Caco-2 (cell line): ENCODE measurements around the gene SIK3. TPM values are rescaled to one million over a fixed set of nuclear protein-coding genes. Genes with fewer than 3 reads are reported as not detected.

Experiments used
- BruUV-seq: library from RNA; stranded (reverse); fragments of 400-500 nt; replicated peaks from 2 replicates; lab custom pipeline; 2021; lab: Mats Ljungman, UMichigan
- CTCF ChIA-PET: fragments of 300-600 bp; sonication (Branson Sonifier 250); formaldehyde crosslinking; loops from one replicate; lab custom pipeline; 2022; ENCODE audit warnings: antibody characterized with exemption; lab: Charles Lee
- POLR2A ChIA-PET: fragments of 300-600 bp; sonication (Branson Sonifier 250); formaldehyde crosslinking; loops from one replicate; lab custom pipeline; 2022; ENCODE audit warnings: antibody characterized with exemption; lab: Charles Lee
- DNase-seq, 2 experiments: peaks; one replicate each; pipeline versions ENCODE4 v3.0.0 to v3.0.0-alpha.2; 2020 to 2022
- H3K27me3 ChIP-seq: replicated peaks from 2 replicates; pipeline ENCODE4 v1.6.0; 2011; ENCODE audit warnings: low read length; ENCODE audit not compliant: control insufficient read depth, insufficient read depth
- H3K36me3 ChIP-seq: 2 replicates; pipeline ENCODE4 v1.5.1; 2011; ENCODE audit warnings: low read length; ENCODE audit not compliant: control insufficient read depth, insufficient read depth
- H3K4me1 ChIP-seq: fragments of 250-450 bp; sonication (Bioruptor Pico); 2 replicates; pipeline ENCODE4 v1.5.1; 2020; ENCODE audit warnings: mild to moderate bottlenecking
- H3K4me3 ChIP-seq: 2 replicates; pipeline ENCODE4 v1.5.1; 2011; ENCODE audit warnings: low read depth, mild to moderate bottlenecking, control low read depth, low read length
- H3K9me3 ChIP-seq: fragments of 250-450 bp; sonication (Bioruptor Pico); 2 replicates; pipeline ENCODE4 v1.5.1; 2020; ENCODE audit warnings: mild to moderate bottlenecking, moderate library complexity
- H3K27ac Mint-ChIP-seq: one replicate; pipeline ENCODE4 v1.8.0; 2022; ENCODE audit warnings: mixed read lengths; ENCODE audit not compliant: unreplicated experiment
- H3K27me3 Mint-ChIP-seq: one replicate; pipeline ENCODE4 v1.8.0; 2022; ENCODE audit warnings: mixed read lengths; ENCODE audit not compliant: insufficient read depth, unreplicated experiment
- H3K36me3 Mint-ChIP-seq: one replicate; pipeline ENCODE4 v1.8.0; 2022; ENCODE audit warnings: mild to moderate bottlenecking, mixed read lengths; ENCODE audit not compliant: insufficient read depth, unreplicated experiment
- H3K4me1 Mint-ChIP-seq: one replicate; pipeline ENCODE4 v1.8.0; 2022; ENCODE audit warnings: low read depth, mixed read lengths; ENCODE audit not compliant: unreplicated experiment
- H3K4me3 Mint-ChIP-seq: one replicate; pipeline ENCODE4 v1.8.0; 2022; ENCODE audit warnings: mild to moderate bottlenecking, moderate library complexity, mixed read lengths; ENCODE audit not compliant: unreplicated experiment
- H3K9me3 Mint-ChIP-seq: one replicate; pipeline ENCODE4 v1.8.0; 2022; ENCODE audit warnings: mixed read lengths; ENCODE audit not compliant: unreplicated experiment
- intact Hi-C: fragments of 100-400 bp; cut with micrococcal nuclease; formaldehyde crosslinking; loops from one replicate; pipeline ENCODE4 v1.10.0; 2022; ENCODE audit not compliant: unreplicated experiment
- total RNA-seq: library from RNA; stranded (reverse); gene quantifications from 2 replicates; pipeline ENCODE4 v1.2.3, GENCODE V29; 2022
- TF ChIP-seq, protein P1 (sequence below), 2 experiments: fragments of 200-600 bp in 1 of 2; IDR thresholded peaks; 1 replicate in 1 of 2; 2 replicates in 1 of 2; pipeline versions ENCODE4 v1.5.1 to v1.8.0; 2011 to 2022; ENCODE audit warnings: antibody characterized with exemption in 1 of 2, control low read depth in 1 of 2, inconsistent platforms in 1 of 2, low read depth in 1 of 2, low read length in 1 of 2, mild to moderate bottlenecking in 1 of 2, moderate library complexity in 1 of 2; ENCODE audit not compliant: insufficient read depth in 1 of 2, severe bottlenecking in 1 of 2, unreplicated experiment in 1 of 2

Gene SIK3
- total RNA-seq, 1 experiment from 2014 or later = 65.7 TPM

DNA sequence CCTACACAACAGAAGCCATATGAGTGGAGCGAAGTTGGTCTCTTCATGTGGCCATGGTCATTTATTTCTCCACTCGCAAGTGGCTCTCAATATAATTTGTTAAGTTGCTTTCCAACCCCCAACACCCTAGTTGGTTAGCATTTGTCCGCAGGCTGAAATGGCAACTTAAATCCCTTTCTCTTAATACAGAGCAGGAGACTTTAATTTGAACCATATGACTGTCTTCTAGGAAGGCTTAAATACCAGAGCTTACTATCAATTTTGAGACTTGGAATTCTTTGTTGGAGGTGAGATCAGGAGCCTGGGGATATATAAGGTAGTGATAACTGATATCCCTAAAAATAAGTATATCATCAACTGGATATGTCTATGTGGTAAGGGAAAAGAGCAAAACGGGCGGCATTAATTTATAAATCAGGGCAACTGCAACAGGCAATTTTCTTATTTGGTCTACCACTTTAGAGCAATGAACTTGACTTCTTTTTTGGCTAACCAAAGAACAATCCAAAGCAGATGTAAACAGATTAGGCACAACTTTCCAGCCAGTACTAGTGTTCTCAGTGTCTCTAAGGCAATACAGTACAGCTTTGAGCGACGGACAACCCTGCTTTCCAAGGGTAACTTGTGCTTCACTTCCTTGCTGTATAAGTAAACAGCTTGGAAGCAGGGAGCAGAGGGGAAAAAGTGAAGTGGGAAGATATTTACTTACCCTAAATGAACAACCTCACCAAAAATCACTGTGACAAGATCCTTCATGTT lies 186.1 kb downstream of the SIK3 start:
- Mint-ChIP-seq H3K4me1 (peaks cover 17% of the 10 kb centered on the region), H3K36me3 (peaks cover 16% of the 10 kb centered on the region), H3K27ac (no peak overlapping the region), H3K27me3 (no peaks in the 10 kb centered on the region), H3K4me3 (no peak overlapping the region), H3K9me3 (no peaks in the 10 kb centered on the region)
- no peak overlapping the region for H3K4me3 ChIP-seq
- H3K36me3 ChIP-seq = no peaks in the 10 kb centered on the region
- ChIA-PET POLR2A (no interaction called here), CTCF (no interaction called here)
- intact Hi-C loops = no loop called here
- no peaks in the 10 kb centered on the region for H3K27me3 ChIP-seq
- TF ChIP-seq, protein P1, sequence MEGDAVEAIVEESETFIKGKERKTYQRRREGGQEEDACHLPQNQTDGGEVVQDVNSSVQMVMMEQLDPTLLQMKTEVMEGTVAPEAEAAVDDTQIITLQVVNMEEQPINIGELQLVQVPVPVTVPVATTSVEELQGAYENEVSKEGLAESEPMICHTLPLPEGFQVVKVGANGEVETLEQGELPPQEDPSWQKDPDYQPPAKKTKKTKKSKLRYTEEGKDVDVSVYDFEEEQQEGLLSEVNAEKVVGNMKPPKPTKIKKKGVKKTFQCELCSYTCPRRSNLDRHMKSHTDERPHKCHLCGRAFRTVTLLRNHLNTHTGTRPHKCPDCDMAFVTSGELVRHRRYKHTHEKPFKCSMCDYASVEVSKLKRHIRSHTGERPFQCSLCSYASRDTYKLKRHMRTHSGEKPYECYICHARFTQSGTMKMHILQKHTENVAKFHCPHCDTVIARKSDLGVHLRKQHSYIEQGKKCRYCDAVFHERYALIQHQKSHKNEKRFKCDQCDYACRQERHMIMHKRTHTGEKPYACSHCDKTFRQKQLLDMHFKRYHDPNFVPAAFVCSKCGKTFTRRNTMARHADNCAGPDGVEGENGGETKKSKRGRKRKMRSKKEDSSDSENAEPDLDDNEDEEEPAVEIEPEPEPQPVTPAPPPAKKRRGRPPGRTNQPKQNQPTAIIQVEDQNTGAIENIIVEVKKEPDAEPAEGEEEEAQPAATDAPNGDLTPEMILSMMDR (IDR thresholded peaks at IDR 0.05; ENCODE audit: insufficient read depth in 1 of 2, low read depth in 1 of 2, low read length in 1 of 2, severe bottlenecking in 1 of 2, unreplicated experiment in 1 of 2) = no peak
- no TSS peak for BruUV-seq
- DNase-seq = no peak
- no peaks in the 10 kb centered on the region for H3K9me3 ChIP-seq
- peaks cover 11% of the 10 kb centered on the region for H3K4me1 ChIP-seq

DNA sequence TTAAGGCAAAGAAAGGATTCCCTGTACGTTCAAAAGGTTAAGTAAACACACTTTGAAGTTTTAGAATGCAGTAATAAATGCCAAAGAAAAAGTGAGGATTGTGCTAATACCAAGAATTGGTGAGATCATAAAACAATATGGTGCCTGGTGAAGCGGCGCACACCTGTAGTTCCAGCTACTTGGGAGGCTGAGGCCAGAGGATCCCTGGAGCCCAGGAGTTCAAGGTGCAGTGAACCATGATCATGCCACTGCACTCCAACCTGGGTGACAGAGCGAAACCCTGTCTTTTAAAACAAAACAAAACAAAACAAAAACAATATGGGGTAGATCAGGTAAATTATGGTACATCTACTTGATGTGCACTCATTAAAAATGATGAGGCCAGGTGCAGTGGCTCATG lies 187.4 kb downstream of the SIK3 start:
- no peak overlapping the region for H3K4me3 ChIP-seq
- Mint-ChIP-seq H3K4me1 (peaks cover 17% of the 10 kb centered on the region), H3K27ac (peak overlapping the region; percentile 37), H3K9me3 (no peaks in the 10 kb centered on the region), H3K27me3 (no peaks in the 10 kb centered on the region), H3K4me3 (peak overlapping the region; percentile 2), H3K36me3 (peaks cover 16% of the 10 kb centered on the region)
- intact Hi-C loops = no loop called here
- H3K27me3 ChIP-seq = no peaks in the 10 kb centered on the region
- peak in 1 of 2 experiments; percentile 43 for DNase-seq
- no peaks in the 10 kb centered on the region for H3K36me3 ChIP-seq
- CTCF ChIA-PET = no interaction called here
- H3K4me1 ChIP-seq = peaks cover 11% of the 10 kb centered on the region
- no peaks in the 10 kb centered on the region for H3K9me3 ChIP-seq
- BruUV-seq = no TSS peak
- POLR2A ChIA-PET = no interaction called here
- TF ChIP-seq, protein P1 (IDR thresholded peaks at IDR 0.05; ENCODE audit: insufficient read depth in 1 of 2, low read depth in 1 of 2, low read length in 1 of 2, severe bottlenecking in 1 of 2, unreplicated experiment in 1 of 2) = no peak

DNA sequence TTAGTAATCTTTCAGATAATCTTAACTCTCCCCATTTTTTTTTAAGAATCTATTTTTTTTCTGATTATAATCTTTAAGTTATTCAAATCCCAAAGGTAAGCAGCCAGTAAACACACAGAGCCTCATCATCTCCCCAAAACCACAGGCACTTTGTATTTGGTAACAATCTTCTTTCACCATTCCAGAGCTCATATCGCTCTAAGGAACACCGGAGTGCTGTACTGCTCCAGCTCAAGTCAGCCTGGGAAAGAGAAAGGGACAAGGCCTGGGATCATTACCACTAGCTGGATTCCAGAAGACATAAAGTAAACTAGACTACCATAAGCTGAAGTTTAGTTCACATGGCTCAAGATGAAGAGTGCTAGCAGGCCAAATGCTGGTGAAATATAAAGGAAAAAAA lies 187.8 kb downstream of the SIK3 start:
- Histone ChIP-seq H3K9me3 (no peaks in the 10 kb centered on the region), H3K4me3 (no peak overlapping the region), H3K4me1 (peaks cover 11% of the 10 kb centered on the region), H3K36me3 (no peaks in the 10 kb centered on the region), H3K27me3 (no peaks in the 10 kb centered on the region)
- Mint-ChIP-seq H3K27me3 (no peaks in the 10 kb centered on the region), H3K27ac (peak overlapping the region; percentile 37), H3K9me3 (no peaks in the 10 kb centered on the region), H3K4me1 (peaks cover 17% of the 10 kb centered on the region), H3K36me3 (peaks cover 16% of the 10 kb centered on the region), H3K4me3 (peak overlapping the region; percentile 2)
- BruUV-seq = no TSS peak
- ChIA-PET POLR2A (no interaction called here), CTCF (interaction anchor here (0.5 to 0.8 kb wide), 3 partner anchors 76 to 195 kb away, joined by 3 to 8 read pairs (median 6); no protein-coding TSS in a partner anchor)
- intact Hi-C loops = no loop called here
- TF ChIP-seq, protein P1 (IDR thresholded peaks at IDR 0.05; ENCODE audit: insufficient read depth in 1 of 2, low read depth in 1 of 2, low read length in 1 of 2, severe bottlenecking in 1 of 2, unreplicated experiment in 1 of 2) = no peak
- DNase-seq = no peak
